AG04450 (cell line): ENCODE results near the gene TRIM67. TPM values are rescaled to one million over a fixed set of nuclear protein-coding genes. Genes with fewer than 3 reads are reported as not detected.
"Not testable (repeated sequence)": the region's sequence is repeated elsewhere in the genome, so short reads cannot be mapped to it uniquely, and the experiment has no call there.

Experiments
- CTCF ChIA-PET: fragments of 300-600, 350-600 bp; formaldehyde crosslinking; extraction: SDS; loops from one replicate; lab custom pipeline; 2022; ENCODE audit warnings: antibody characterized with exemption, inconsistent platforms; lab: Charles Lee
- POLR2A ChIA-PET: fragments of 350-600 bp; formaldehyde crosslinking; extraction: SDS; loops from one replicate; lab custom pipeline; 2021; ENCODE audit warnings: antibody characterized with exemption, inconsistent platforms; lab: Yijun Ruan, JAX
- DNase-seq: peaks from one replicate; pipeline ENCODE4 v3.0.0-alpha.2; 2011; ENCODE audit warnings: low read depth, low spot score
- H3K27ac ChIP-seq: one replicate; pipeline ENCODE4 v1.5.1; 2012; ENCODE audit warnings: low read depth, low read length, control low read depth
- H3K27me3 ChIP-seq: one replicate; pipeline ENCODE4 v1.6.0; 2012; ENCODE audit warnings: low read length; ENCODE audit not compliant: control insufficient read depth, insufficient read depth
- H3K4me3 ChIP-seq: 2 replicates; pipeline ENCODE4 v1.5.1; 2011; ENCODE audit warnings: mild to moderate bottlenecking, low read depth, low read length, control low read depth
- H3K9me3 ChIP-seq: 2 replicates; pipeline ENCODE4 v1.5.1; 2012; ENCODE audit warnings: low read length; ENCODE audit not compliant: control insufficient read depth, insufficient read depth
- polyA plus RNA-seq: library from polyadenylated mRNA; depleted of rRNA; stranded (reverse); fragments of >200 nt; gene quantifications from 2 replicates; pipeline ENCODE4 v1.2.3, GENCODE V29; 2011
- TF ChIP-seq, protein P1 (sequence below): IDR thresholded peaks from 2 replicates; pipeline ENCODE4 v1.5.1; 2011; ENCODE audit warnings: low read depth, low read length, control low read depth, inconsistent platforms

The TRIM67 gene
- polyA plus RNA-seq, 1 experiment, result not detected

DNA sequence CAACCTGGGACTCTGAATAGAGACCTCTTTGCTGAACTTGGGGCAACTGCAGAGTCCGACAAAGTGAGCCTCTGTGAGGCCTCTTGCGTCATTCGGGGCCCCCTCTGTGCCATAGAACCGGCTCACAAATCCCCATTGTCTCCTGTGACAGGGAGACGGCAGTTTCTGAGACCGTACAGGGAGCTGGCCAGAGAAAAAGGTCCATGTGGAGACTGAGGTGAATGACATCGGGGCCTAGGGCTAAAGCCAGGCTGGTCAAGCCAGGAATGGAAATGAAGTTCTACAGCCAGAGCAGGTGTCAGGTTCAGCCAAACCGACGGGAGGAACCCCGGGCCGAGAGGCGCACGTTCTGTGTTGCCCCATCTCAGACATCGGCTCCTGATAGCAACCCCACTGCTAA, 37.1 kb upstream of the TRIM67 start:
- POLR2A ChIA-PET, result no interaction called here
- H3K27ac ChIP-seq, result no peak overlapping the region
- no peak for DNase-seq
- H3K27me3 ChIP-seq, result no peaks in the 10 kb centered on the region
- CTCF ChIA-PET, result no interaction called here
- TF ChIP-seq, protein P1, sequence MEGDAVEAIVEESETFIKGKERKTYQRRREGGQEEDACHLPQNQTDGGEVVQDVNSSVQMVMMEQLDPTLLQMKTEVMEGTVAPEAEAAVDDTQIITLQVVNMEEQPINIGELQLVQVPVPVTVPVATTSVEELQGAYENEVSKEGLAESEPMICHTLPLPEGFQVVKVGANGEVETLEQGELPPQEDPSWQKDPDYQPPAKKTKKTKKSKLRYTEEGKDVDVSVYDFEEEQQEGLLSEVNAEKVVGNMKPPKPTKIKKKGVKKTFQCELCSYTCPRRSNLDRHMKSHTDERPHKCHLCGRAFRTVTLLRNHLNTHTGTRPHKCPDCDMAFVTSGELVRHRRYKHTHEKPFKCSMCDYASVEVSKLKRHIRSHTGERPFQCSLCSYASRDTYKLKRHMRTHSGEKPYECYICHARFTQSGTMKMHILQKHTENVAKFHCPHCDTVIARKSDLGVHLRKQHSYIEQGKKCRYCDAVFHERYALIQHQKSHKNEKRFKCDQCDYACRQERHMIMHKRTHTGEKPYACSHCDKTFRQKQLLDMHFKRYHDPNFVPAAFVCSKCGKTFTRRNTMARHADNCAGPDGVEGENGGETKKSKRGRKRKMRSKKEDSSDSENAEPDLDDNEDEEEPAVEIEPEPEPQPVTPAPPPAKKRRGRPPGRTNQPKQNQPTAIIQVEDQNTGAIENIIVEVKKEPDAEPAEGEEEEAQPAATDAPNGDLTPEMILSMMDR, result no peak
- H3K4me3 ChIP-seq, result no peak overlapping the region
- no peaks in the 10 kb centered on the region; the same call in 1 of the 2 replicates for H3K9me3 ChIP-seq

DNA sequence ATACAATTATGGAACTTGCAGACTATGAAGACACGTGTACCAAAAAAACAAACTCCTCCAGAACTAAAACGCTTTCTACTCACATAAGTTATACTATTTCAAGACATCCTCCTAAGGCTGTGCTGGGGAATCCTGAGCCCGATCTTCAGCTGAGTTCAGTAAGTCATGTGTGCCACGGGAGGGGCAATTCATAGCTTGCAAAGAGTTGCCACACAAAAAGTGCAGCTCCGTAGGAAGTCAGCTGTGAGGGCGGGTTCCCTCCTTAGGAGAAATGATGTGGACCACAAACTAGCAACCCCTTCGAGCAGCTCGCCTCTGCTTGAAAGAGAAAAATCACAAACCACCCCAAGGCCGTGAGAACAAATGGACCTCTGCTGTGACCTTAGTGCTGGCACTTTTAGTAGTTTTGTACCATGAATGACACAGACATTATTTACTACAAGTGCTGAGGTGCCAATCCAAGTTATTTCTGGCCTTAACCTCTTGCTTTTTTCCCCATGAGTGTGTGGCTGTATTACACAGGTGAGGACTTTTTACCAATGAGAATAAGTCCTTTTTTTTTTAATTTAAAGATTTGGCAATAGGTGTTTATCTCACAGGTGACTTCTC, 35.8 kb upstream of the TRIM67 start:
- TF ChIP-seq, protein P1, result no peak
- no peak for DNase-seq
- H3K27ac ChIP-seq, result no peak overlapping the region
- POLR2A ChIA-PET, result no interaction called here
- no peak overlapping the region for H3K4me3 ChIP-seq
- no peaks in the 10 kb centered on the region for H3K27me3 ChIP-seq
- H3K9me3 ChIP-seq, result no peaks in the 10 kb centered on the region; the same call in 1 of the 2 replicates
- CTCF ChIA-PET, result interaction anchor here (1.0 kb wide), 1 partner anchor 107 kb away, joined by 3 read pairs; no protein-coding TSS in a partner anchor

DNA sequence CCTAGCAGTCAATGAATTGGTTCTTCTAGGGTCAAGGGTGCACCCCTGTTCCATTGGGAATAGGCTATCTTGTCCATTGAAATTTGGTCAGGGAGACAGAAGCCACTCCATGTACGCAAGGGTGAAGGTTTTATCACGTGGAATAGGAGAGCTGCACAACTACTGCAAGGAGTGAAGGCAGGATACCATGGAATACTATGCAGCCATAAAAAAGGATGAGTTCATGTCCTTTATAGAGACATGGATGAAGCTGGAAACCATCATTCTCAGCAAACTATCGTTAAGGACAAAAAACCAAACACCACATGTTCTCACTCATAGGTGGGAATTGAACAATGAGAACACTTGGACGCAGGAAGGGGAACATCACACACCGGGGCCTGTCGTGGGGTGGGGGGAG, 34.8 kb upstream of the TRIM67 start:
- H3K9me3 ChIP-seq, CTCF ChIA-PET, POLR2A ChIA-PET, H3K27me3 ChIP-seq, H3K27ac ChIP-seq, H3K4me3 ChIP-seq, DNase-seq: not testable (repeated sequence)

DNA sequence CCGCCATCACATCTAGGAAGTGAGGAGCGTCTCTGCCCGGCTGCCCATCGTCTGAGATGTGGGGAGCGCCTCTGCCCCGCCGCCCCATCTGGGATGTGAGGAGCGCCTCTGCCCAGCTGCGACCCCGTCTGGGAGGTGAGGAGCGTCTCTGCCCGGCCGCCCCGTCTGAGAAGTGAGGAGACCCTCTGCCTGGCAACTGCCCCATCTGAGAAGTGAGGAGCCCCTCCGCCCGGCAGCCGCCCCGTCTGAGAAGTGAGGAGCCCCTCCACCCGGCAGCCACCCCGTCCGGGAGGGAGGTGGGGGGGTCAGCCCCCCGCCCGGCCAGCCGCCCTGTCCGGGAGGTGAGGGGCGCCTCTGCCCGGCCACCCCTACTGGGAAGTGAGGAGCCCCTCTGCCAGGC, 33.4 kb upstream of the TRIM67 start:
- DNase-seq, H3K27me3 ChIP-seq, POLR2A ChIA-PET, H3K4me3 ChIP-seq, H3K9me3 ChIP-seq, H3K27ac ChIP-seq: not testable (repeated sequence)
- CTCF ChIA-PET, result interaction anchor here (0.7 kb wide), 1 partner anchor 9 kb away, joined by 5 read pairs; no protein-coding TSS in a partner anchor

DNA sequence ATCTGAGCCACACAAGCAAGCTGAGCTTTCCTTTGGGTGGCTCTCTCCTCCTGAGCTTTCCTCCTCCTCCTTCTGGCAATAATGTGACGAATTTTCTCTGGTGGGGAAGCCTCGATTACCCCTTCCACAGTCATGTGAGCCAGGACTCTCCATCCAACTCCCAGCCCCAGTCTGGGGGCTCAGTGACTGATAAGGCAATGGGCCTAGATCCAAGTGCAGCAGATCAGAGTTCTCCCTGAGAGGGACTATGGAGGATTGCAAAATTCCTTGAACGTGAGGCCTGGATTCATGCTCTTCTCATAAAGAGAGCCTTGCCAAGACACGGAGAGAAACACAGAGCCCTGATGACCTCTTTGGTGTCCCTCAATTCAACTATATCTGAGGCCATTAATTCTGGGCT, 31.3 kb upstream of the TRIM67 start:
- TF ChIP-seq, protein P1, result no peak
- CTCF ChIA-PET, result no interaction called here
- Histone ChIP-seq H3K9me3 (no peaks in the 10 kb centered on the region; the same call in 1 of the 2 replicates), H3K4me3 (no peak overlapping the region), H3K27me3 (no peaks in the 10 kb centered on the region), H3K27ac (no peak overlapping the region)
- no peak for DNase-seq
- POLR2A ChIA-PET, result no interaction called here

DNA sequence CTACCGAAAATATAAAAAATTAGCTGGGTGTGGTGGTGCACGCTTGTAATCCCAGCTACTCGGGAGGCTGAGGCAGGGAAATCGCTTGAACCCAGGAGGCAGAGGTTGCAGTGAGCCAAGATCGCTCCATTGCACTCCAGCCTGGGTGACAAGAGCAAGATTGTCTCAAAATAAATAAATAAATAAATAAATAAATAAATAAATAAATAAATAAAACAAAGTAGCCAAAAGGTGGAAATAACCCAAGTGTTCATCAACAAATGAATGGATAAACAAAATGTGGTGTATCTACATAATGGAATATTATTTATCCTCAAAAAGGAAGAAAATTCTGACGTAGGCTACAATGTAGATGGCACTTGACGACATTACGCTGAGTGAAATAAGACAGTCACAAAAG, 29.3 kb upstream of the TRIM67 start:
- H3K9me3 ChIP-seq, H3K4me3 ChIP-seq, CTCF ChIA-PET: not testable (repeated sequence)

More for the DNA sequence above, 29.3 kb upstream of the TRIM67 start:
- POLR2A ChIA-PET, DNase-seq, H3K27ac ChIP-seq, H3K27me3 ChIP-seq: not testable (repeated sequence)
